Gastroesophageal sphincter (tissue), 4 donors: ENCODE measurements around the gene PTTG1. TPM values are rescaled to one million over a fixed set of nuclear protein-coding genes. Genes with fewer than 3 reads are reported as not detected.

ENCODE experiments used
- ATAC-seq: fragments of 150-250 bp; one replicate; pipeline ENCODE4 v1.9.1; 2016; ENCODE audit warnings: mild to moderate bottlenecking, moderate library complexity
- H3K27ac ChIP-seq, 4 donors: fragments of 200-600 bp; sonication (generic) in 3 of 4; 1 replicate in 3 of 4; 2 replicates in 1 of 4; pipeline ENCODE4 v1.5.1; 2016 to 2019
- H3K27me3 ChIP-seq: fragments of 200-600 bp; sonication (generic); one replicate; pipeline ENCODE4 v1.5.1; 2019
- H3K36me3 ChIP-seq, 2 donors: fragments of 200-600 bp; sonication (generic); one replicate each; pipeline ENCODE4 v1.5.1; 2019; ENCODE audit warnings: control low read depth in 1 of 2
- H3K4me1 ChIP-seq, 3 donors: fragments of 200-600 bp; sonication (generic); 1 replicate in 2 of 3; 2 replicates in 1 of 3; pipeline ENCODE4 v1.5.1; 2016 to 2019; ENCODE audit warnings: control low read depth in 2 of 3
- H3K4me3 ChIP-seq, 2 donors: fragments of 200-600 bp; sonication (generic); one replicate each; pipeline ENCODE4 v1.5.1; 2019; ENCODE audit warnings: mild to moderate bottlenecking in 1 of 2, moderate library complexity in 1 of 2
- H3K9me3 ChIP-seq, 3 donors: fragments of 200-600 bp; sonication (generic); one replicate each; pipeline ENCODE4 v1.5.1; 2017 to 2019; ENCODE audit warnings: control low read depth in 2 of 3
- CTCF ChIP-seq, 4 experiments: fragments of 200-600 bp in 2 of 4; fragments of 450-650 bp in 2 of 4; sonication (generic) in 1 of 4; IDR thresholded peaks; one replicate each; pipeline ENCODE4 v1.5.1; 2017 to 2019; ENCODE audit warnings: antibody characterized with exemption in 4 of 4, mild to moderate bottlenecking in 2 of 4, moderate library complexity in 2 of 4
- EP300 ChIP-seq: sonication (generic); formaldehyde crosslinking; IDR thresholded peaks from one replicate; pipeline ENCODE4 v1.6.1; 2017; ENCODE audit warnings: antibody characterized with exemption, mild to moderate bottlenecking
- POLR2A ChIP-seq, 2 donors: fragments of 450-650 bp; IDR thresholded peaks; one replicate each; pipeline ENCODE4 v1.6.1; 2017; ENCODE audit warnings: antibody characterized with exemption in 2 of 2, mild to moderate bottlenecking in 2 of 2, moderate library complexity in 1 of 2
- POLR2AphosphoS5 ChIP-seq: sonication (generic); formaldehyde crosslinking; IDR thresholded peaks from one replicate; pipeline ENCODE4 v1.6.1; 2017; ENCODE audit warnings: antibody characterized with exemption
- WGBS, 2 donors: methylation state at CpG; one replicate each; pipeline ENCODE4 v1.1.5; 2018; ENCODE audit warnings: low coverage in 1 of 2; 5-methylcytosine and 5-hydroxymethylcytosine counted together
- total RNA-seq, 4 donors: library from RNA; depleted of rRNA; stranded (reverse); fragments of >200 nt; gene quantifications; one replicate each; pipeline ENCODE4 v1.1.0, GENCODE V29; 2016

The PTTG1 gene
- total RNA-seq, 4 donors from 2014 or later: 3.5 to 31.8 (median 4.8) TPM

DNA sequence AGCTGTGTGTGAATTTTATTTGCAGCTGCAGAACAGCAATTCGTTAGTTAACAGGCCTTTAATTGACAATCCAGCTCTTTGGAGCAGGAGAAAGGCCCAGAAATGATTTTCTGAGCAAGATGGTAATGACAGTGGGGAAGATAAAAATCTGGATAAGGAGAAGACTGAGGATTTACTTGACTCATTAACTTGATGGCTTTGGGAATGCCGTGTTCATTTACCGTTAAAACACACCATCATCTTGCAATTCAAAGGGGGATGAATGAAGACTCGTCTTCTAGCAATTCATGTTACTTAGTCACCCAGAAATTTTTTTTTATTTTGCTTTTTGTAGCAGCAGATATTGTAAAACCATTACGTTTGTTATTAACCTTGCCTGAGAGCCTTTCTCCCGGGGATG lies 52.0 kb downstream of the PTTG1 start:
- H3K36me3 ChIP-seq: no peaks in the 10 kb centered on the region
- no peak for ATAC-seq
- H3K4me3 ChIP-seq: no peak overlapping the region
- no peak overlapping the region for H3K27ac ChIP-seq
- TF ChIP-seq EP300 (no peak), CTCF (IDR thresholded peaks at IDR 0.05) (no peak), POLR2A (IDR thresholded peaks at IDR 0.05) (no peak), POLR2AphosphoS5 (no peak)
- no peaks in the 10 kb centered on the region for H3K9me3 ChIP-seq
- H3K27me3 ChIP-seq: no peaks in the 10 kb centered on the region
- WGBS, 2 donors: 94 to 97% methylated on average over 5 to 6 of the region's 6 CpGs
- peaks cover 0 to 5% (median 0%) of the 10 kb centered on the region in 3 donors for H3K4me1 ChIP-seq

DNA sequence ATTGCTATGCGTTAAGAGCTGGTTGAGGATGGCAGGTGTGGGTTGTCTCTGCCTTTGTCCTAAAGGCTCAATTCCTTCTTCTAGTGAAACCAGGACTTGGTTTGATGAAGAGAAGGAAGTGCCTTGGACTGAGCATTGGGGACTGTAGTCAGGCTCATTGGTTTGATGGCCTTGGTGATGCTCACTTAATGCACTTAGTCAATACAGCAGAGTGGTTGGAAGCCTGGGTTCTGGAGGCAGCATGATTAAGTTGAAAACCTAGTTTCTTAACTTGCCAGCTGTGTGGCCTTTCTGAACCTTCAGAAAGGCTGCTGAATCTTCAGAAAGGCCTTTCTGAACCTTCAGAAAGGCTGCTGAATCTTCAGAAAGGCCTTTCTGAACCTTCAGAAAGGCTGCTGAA lies 52.4 kb downstream of the PTTG1 start:
- WGBS, 2 donors: 67 to 100% methylated on average over 1 of the region's 1 CpG
- ATAC-seq: no peak
- peaks cover 0 to 5% (median 0%) of the 10 kb centered on the region in 3 donors for H3K4me1 ChIP-seq
- H3K4me3 ChIP-seq: no peak overlapping the region
- H3K9me3 ChIP-seq: no peaks in the 10 kb centered on the region
- H3K27ac ChIP-seq: no peak overlapping the region
- TF ChIP-seq POLR2A (IDR thresholded peaks at IDR 0.05) (no peak), CTCF (IDR thresholded peaks at IDR 0.05) (no peak), POLR2AphosphoS5 (no peak), EP300 (no peak)
- H3K36me3 ChIP-seq: no peaks in the 10 kb centered on the region
- no peaks in the 10 kb centered on the region for H3K27me3 ChIP-seq

DNA sequence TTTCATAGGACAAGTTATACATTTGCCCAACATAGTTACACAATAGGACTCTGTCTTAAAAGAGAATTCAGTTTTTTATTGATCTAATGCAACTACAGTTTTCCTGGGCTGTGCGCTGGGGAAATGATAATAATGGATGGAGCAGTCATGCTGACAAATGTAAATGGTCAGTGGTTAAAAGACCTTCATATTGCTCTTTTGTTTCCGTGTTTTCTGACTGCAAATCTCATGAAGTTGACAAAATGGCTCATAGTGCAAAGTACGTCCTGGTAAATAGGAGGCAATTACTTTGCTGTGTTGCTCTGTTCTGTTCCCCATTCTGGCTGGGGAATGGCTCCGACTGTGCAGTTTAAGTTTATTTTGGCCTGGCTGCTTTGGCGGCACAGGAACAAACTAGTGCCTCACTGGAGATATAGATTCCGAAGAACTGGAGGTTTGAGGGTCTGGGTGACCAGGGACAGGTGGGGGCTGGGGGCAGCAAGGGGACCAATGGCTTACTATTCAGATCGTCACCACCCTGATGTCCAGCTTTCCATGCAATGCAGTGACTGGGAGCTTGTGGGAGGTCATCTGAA lies 54.3 kb downstream of the PTTG1 start:
- Histone ChIP-seq H3K4me1 (peaks cover 0 to 19% (median 3%) of the 10 kb centered on the region in 3 donors), H3K27ac (no peak overlapping the region), H3K9me3 (no peaks in the 10 kb centered on the region), H3K36me3 (no peaks in the 10 kb centered on the region), H3K4me3 (no peak overlapping the region), H3K27me3 (no peaks in the 10 kb centered on the region)
- no peak for ATAC-seq
- TF ChIP-seq POLR2AphosphoS5 (no peak), EP300 (no peak), POLR2A (IDR thresholded peaks at IDR 0.05) (no peak), CTCF (IDR thresholded peaks at IDR 0.05) (no peak)
- WGBS, 2 donors: 59 to 77% methylated on average over 6 of the region's 7 CpGs

GRCh38 chr5:160477266-160477970 lies 55.8 kb downstream of the PTTG1 start:
- Histone ChIP-seq H3K4me3 (no peak overlapping the region), H3K4me1 (peaks cover 0 to 13% (median 3%) of the 10 kb centered on the region in 3 donors), H3K9me3 (no peaks in the 10 kb centered on the region), H3K27me3 (no peaks in the 10 kb centered on the region), H3K27ac (no peak overlapping the region), H3K36me3 (no peaks in the 10 kb centered on the region)
- 62 to 86% methylated on average over 4 to 5 of the region's 6 CpGs for WGBS, 2 donors
- no peak for ATAC-seq
- no peak for TF ChIP-seq EP300
- TF ChIP-seq CTCF (IDR thresholded peaks at IDR 0.05): no peak
- TF ChIP-seq POLR2AphosphoS5: no peak
- no peak for TF ChIP-seq POLR2A (IDR thresholded peaks at IDR 0.05)

DNA sequence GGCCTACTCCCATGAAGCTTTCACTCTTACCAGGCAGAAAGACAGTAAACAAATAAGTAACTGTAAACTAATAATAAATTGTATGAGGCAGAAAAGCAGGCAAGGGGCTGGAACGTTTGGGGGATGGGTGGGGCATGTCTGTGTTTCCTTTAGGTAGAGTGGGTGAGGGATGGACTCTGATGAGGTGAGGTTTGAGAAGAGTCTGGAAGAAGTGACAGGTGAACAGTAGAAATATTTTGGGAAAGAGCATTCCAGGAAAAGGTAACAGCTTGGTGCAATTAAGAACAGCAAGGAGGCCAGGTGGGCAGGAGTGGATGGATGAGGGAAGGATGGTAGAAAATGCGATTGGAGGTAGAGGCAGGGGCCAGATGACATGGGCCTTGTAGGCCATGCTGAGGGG lies 56.5 kb downstream of the PTTG1 start:
- H3K9me3 ChIP-seq: no peaks in the 10 kb centered on the region
- H3K36me3 ChIP-seq: no peaks in the 10 kb centered on the region
- no peak for ATAC-seq
- H3K4me3 ChIP-seq: no peak overlapping the region
- no peaks in the 10 kb centered on the region for H3K27me3 ChIP-seq
- TF ChIP-seq POLR2A (IDR thresholded peaks at IDR 0.05) (no peak), CTCF (IDR thresholded peaks at IDR 0.05) (no peak), EP300 (no peak), POLR2AphosphoS5 (no peak)
- no peak overlapping the region for H3K27ac ChIP-seq
- 69 to 73% methylated on average over 2 of the region's 2 CpGs for WGBS, 2 donors
- H3K4me1 ChIP-seq: peaks cover 0 to 13% (median 3%) of the 10 kb centered on the region in 3 donors
